ENCODE data around the gene GPR89A. TPM values are rescaled to one million over a fixed set of nuclear protein-coding genes. Genes with fewer than 3 reads are reported as not detected.

GPR89A gene
- total and polyA plus RNA-seq, 10 of the 15 experiments (the other 5 are each of a cell fraction or from before 2014, with no cell fraction given), result 15.0 to 34.8 (median 26.9) TPM

DNA sequence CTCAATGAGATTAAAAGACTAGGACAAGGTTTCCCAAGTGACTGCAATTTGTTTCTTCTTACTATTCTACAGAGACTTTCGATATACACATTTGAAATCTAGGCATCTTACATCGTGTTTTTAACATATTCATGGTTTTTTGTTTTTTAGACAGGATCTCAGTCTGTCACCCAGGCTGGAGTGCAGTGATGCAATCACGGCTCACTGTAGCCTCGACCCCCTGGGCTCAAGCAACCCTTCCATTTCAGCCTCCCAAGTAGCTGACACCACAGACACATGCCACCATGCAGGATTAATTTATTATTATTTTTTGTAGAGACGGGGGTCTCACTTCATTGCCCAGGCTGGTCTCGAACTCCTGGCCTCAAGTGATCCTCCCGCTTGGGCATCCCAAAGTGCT, 97.8 kb downstream of the GPR89A start:
- WGBS (ENCODE audit: insufficient coverage, insufficient replicate concordance, low lambda C conversion rate, missing lambda C conversion rate), result 45% methylated on average over 7 of the region's 7 CpGs
- Histone ChIP-seq H3K79me2 (ENCODE audit: control insufficient read depth, insufficient read depth, low read length) (no peaks in the 10 kb centered on the region), H3K4me2 (ENCODE audit: control insufficient read depth, insufficient read depth) (no peak overlapping the region), H3K27ac (ENCODE audit: control insufficient read depth, insufficient read depth) (no peak overlapping the region), H4K20me1 (ENCODE audit: control insufficient read depth, insufficient read depth) (no peaks in the 10 kb centered on the region), H3K27me3 (replicated peaks in 1 of 2; ENCODE audit: control insufficient read depth in 2 of 2, insufficient read depth in 2 of 2, low read length in 1 of 2) (no peaks in the 10 kb centered on the region), H2AFZ (ENCODE audit: control insufficient read depth, low read depth, low read length) (no peak overlapping the region), H3K36me3 (ENCODE audit: control insufficient read depth in 2 of 2, insufficient read depth in 2 of 2, low read length in 1 of 2) (no peaks in the 10 kb centered on the region), H3K9me3 (replicated peaks; ENCODE audit: control insufficient read depth, insufficient read depth, low read length) (no peaks in the 10 kb centered on the region), H3K4me3 (no peak overlapping the region), H3K9ac (ENCODE audit: control insufficient read depth, insufficient read depth, low read length) (no peak overlapping the region), H3K4me1 (ENCODE audit: control insufficient read depth, insufficient read depth, low read length) (peaks cover 6% of the 10 kb centered on the region)
- ATAC-seq (no peak), FAIRE-seq (no peak), DNase-seq (ENCODE audit: low read depth, low spot score) (no peak)
- in situ Hi-C loops (cut with MboI), result no loop called here
- POLR2A ChIA-PET, result no interaction called here
- intact Hi-C loops (cut with micrococcal nuclease; ENCODE audit: unreplicated experiment), result no loop called here
- BruUV-seq (replicated peaks), result no TSS peak
- CTCF ChIA-PET, result interaction anchor here (3.5 kb wide), 1 partner anchor 14 kb away, joined by 13 read pairs; the partner anchor contains the start of gene CD160
- RAD21 ChIA-PET (ENCODE audit: unreplicated experiment), result no interaction called here
- SMC1A ChIA-PET (ENCODE audit: uncharacterized antibody, unreplicated experiment), result no interaction called here
- TF ChIP-seq HDGF (IDR thresholded peaks at IDR 0.05), result no peak
- no peak for TF ChIP-seq HCFC1 (IDR thresholded peaks at IDR 0.05; ENCODE audit: low read length)
- no peak for TF ChIP-seq WRNIP1 (IDR thresholded peaks at IDR 0.05; ENCODE audit: borderline replicate concordance, low read depth, low read length)
- TF ChIP-seq ZNF384 (IDR thresholded peaks at IDR 0.05; ENCODE audit: borderline replicate concordance, low read depth, low read length), result no peak
- TF ChIP-seq CHD1 (IDR thresholded peaks at IDR 0.05; ENCODE audit: low read depth, low read length), result no peak

DNA sequence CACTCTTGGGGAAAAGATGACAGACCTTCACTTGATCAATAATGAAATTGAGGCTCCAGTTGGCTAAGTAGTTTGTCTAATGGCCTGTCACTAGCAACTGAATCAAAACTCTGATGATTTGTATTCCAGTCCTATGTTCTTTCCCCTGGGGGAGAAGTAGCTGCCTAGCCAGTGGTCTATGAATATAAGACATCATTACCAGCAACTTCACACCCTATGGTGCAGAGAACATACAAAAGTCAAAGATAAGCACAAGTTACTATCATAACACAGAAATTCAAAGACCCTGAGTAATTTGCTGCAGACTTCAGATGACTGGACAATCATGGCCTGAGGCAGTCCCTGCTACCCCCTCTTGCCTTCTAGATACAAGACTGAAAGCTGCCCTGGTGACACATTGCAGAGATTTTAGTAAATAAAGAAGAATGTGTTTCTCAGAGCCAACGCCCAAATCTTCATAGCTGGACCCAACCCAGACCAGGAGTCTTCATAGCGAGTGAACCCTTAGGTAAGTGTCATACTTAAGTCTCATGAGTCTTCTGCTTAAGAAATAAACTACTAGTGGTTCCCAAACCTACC, 98.4 kb downstream of the GPR89A start:
- no peak overlapping the region for H3K27ac ChIP-seq (ENCODE audit: control insufficient read depth, insufficient read depth)
- H3K9ac ChIP-seq (ENCODE audit: control insufficient read depth, insufficient read depth, low read length), result no peak overlapping the region
- no peak overlapping the region for H2AFZ ChIP-seq (ENCODE audit: control insufficient read depth, low read depth, low read length)
- no TSS peak for BruUV-seq (replicated peaks)
- no peak overlapping the region for H3K4me3 ChIP-seq
- no peak for DNase-seq (ENCODE audit: low read depth, low spot score)
- ChIA-PET CTCF (no interaction called here), RAD21 (ENCODE audit: unreplicated experiment) (no interaction called here), POLR2A (no interaction called here), SMC1A (ENCODE audit: uncharacterized antibody, unreplicated experiment) (no interaction called here)
- peaks cover 6% of the 10 kb centered on the region for H3K4me1 ChIP-seq (ENCODE audit: control insufficient read depth, insufficient read depth, low read length)
- H4K20me1 ChIP-seq (ENCODE audit: control insufficient read depth, insufficient read depth), result no peaks in the 10 kb centered on the region
- H3K4me2 ChIP-seq (ENCODE audit: control insufficient read depth, insufficient read depth), result no peak overlapping the region
- H3K79me2 ChIP-seq (ENCODE audit: control insufficient read depth, insufficient read depth, low read length), result no peaks in the 10 kb centered on the region
- intact Hi-C loops (cut with micrococcal nuclease; ENCODE audit: unreplicated experiment), result no loop called here
- no peaks in the 10 kb centered on the region for H3K36me3 ChIP-seq (ENCODE audit: control insufficient read depth in 2 of 2, insufficient read depth in 2 of 2, low read length in 1 of 2)
- no peak for ATAC-seq
- WGBS (ENCODE audit: insufficient coverage, insufficient replicate concordance, low lambda C conversion rate, missing lambda C conversion rate), result 77% methylated on average over 2 of the region's 2 CpGs
- no peaks in the 10 kb centered on the region for H3K9me3 ChIP-seq (replicated peaks; ENCODE audit: control insufficient read depth, insufficient read depth, low read length)
- no peak for FAIRE-seq
- no peaks in the 10 kb centered on the region for H3K27me3 ChIP-seq (replicated peaks in 1 of 2; ENCODE audit: control insufficient read depth in 2 of 2, insufficient read depth in 2 of 2, low read length in 1 of 2)
- in situ Hi-C loops (cut with MboI), result no loop called here
- TF ChIP-seq SREBF1 (IDR thresholded peaks at IDR 0.05; ENCODE audit: low read length) (no peak), MTA3 (IDR thresholded peaks at IDR 0.05; ENCODE audit: borderline replicate concordance, low read length) (no peak), MYC (IDR thresholded peaks at IDR 0.05; ENCODE audit: insufficient read depth, insufficient read length, insufficient replicate concordance, low read length, severe bottlenecking) (no peak), MYB (IDR thresholded peaks at IDR 0.05; ENCODE audit: borderline replicate concordance, low read depth, low read length) (no peak), MXI1 (IDR thresholded peaks at IDR 0.05; ENCODE audit: low read depth, low read length) (no peak), CBX5 (IDR thresholded peaks at IDR 0.05; ENCODE audit: low read depth) (no peak), HDAC6 (IDR thresholded peaks at IDR 0.05; ENCODE audit: unreplicated experiment) (no peak), SREBF2 (IDR thresholded peaks at IDR 0.05; ENCODE audit: low read length) (no peak), NFIC (IDR thresholded peaks at IDR 0.05; ENCODE audit: low read depth, low read length) (no peak), SMC3 (IDR thresholded peaks at IDR 0.05; ENCODE audit: borderline replicate concordance, low read length) (no peak), BCL11A (IDR thresholded peaks at IDR 0.05; ENCODE audit: low read depth, low read length) (no peak), POLR2A (IDR thresholded peaks at IDR 0.05; ENCODE audit: low read depth, low read length) (no peak)
- TF ChIP-seq, protein P1, sequence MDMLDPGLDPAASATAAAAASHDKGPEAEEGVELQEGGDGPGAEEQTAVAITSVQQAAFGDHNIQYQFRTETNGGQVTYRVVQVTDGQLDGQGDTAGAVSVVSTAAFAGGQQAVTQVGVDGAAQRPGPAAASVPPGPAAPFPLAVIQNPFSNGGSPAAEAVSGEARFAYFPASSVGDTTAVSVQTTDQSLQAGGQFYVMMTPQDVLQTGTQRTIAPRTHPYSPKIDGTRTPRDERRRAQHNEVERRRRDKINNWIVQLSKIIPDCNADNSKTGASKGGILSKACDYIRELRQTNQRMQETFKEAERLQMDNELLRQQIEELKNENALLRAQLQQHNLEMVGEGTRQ (IDR thresholded peaks at IDR 0.05; ENCODE audit: borderline replicate concordance, low read depth, low read length), result no peak
- TF ChIP-seq, protein P2, sequence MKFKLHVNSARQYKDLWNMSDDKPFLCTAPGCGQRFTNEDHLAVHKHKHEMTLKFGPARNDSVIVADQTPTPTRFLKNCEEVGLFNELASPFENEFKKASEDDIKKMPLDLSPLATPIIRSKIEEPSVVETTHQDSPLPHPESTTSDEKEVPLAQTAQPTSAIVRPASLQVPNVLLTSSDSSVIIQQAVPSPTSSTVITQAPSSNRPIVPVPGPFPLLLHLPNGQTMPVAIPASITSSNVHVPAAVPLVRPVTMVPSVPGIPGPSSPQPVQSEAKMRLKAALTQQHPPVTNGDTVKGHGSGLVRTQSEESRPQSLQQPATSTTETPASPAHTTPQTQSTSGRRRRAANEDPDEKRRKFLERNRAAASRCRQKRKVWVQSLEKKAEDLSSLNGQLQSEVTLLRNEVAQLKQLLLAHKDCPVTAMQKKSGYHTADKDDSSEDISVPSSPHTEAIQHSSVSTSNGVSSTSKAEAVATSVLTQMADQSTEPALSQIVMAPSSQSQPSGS (IDR thresholded peaks at IDR 0.05; ENCODE audit: low read length), result no peak

Data from GM12878 (cell line).